Osteoblast (primary cell): ENCODE results near the gene ADCY2. TPM values are rescaled to one million over a fixed set of nuclear protein-coding genes. Genes with fewer than 3 reads are reported as not detected.

ENCODE experiments used
- DNase-seq: peaks from one replicate; pipeline ENCODE4 v3.0.0; 2011; ENCODE audit warnings: low spot score, mixed read lengths; ENCODE audit not compliant: insufficient read length; ENCODE audit errors: missing footprints
- H2AFZ ChIP-seq: 2 replicates; pipeline ENCODE4 v1.6.0; 2011; ENCODE audit warnings: mild to moderate bottlenecking, low read length
- H3K27ac ChIP-seq: 2 replicates; pipeline ENCODE4 v1.5.1; 2011; ENCODE audit warnings: mild to moderate bottlenecking, low read depth, low read length, moderate library complexity
- H3K27me3 ChIP-seq: 2 replicates; pipeline ENCODE4 v1.6.0; 2012; ENCODE audit warnings: mild to moderate bottlenecking, control low read depth, inconsistent platforms, low read length, moderate library complexity; ENCODE audit not compliant: insufficient read depth
- H3K36me3 ChIP-seq: 2 replicates; pipeline ENCODE4 v1.5.1; 2011; ENCODE audit warnings: mild to moderate bottlenecking, low read length, control low read depth, moderate library complexity; ENCODE audit not compliant: insufficient read depth
- H3K4me1 ChIP-seq: 2 replicates; pipeline ENCODE4 v1.5.1; 2011; ENCODE audit warnings: mild to moderate bottlenecking, low read length, control low read depth, moderate library complexity; ENCODE audit not compliant: insufficient read depth
- H3K4me2 ChIP-seq: 2 replicates; pipeline ENCODE4 v1.6.0; 2011; ENCODE audit warnings: mild to moderate bottlenecking, low read length; ENCODE audit not compliant: insufficient read depth
- H3K4me3 ChIP-seq: fragments of 200-600 bp; sonication (generic); 3 replicates; pipeline ENCODE4 v1.5.1; 2012; ENCODE audit warnings: mild to moderate bottlenecking, low read length, inconsistent platforms; ENCODE audit not compliant: insufficient read depth
- H3K79me2 ChIP-seq: 2 replicates; pipeline ENCODE4 v1.6.0; 2012; ENCODE audit warnings: mild to moderate bottlenecking, low read length, control low read depth, inconsistent platforms; ENCODE audit not compliant: insufficient read depth
- H3K9me3 ChIP-seq: 2 replicates; pipeline ENCODE4 v1.5.1; 2011; ENCODE audit warnings: low read depth, low read length, control low read depth
- H4K20me1 ChIP-seq: 2 replicates; pipeline ENCODE4 v1.6.0; 2012; ENCODE audit warnings: mild to moderate bottlenecking, low read length, control low read depth; ENCODE audit not compliant: insufficient read depth
- total RNA-seq: library from RNA; depleted of rRNA; stranded (reverse); fragments of >200 nt; gene quantifications from 2 replicates; pipeline ENCODE4 v1.2.3, GENCODE V29; 2012
- TF ChIP-seq, protein P1 (sequence below): IDR thresholded peaks from 2 replicates; pipeline ENCODE4 v1.5.1; 2011; ENCODE audit warnings: mild to moderate bottlenecking, low read depth, low read length, moderate library complexity; ENCODE audit errors: extremely low read depth

The ADCY2 gene
- total RNA-seq, 1 donor = under 0.01 TPM

GRCh38 chr5:7828269-7828668 lies 432.3 kb downstream of the ADCY2 start:
- no peaks in the 10 kb centered on the region for H4K20me1 ChIP-seq
- H2AFZ ChIP-seq = no peak overlapping the region
- H3K27ac ChIP-seq = no peak overlapping the region
- TF ChIP-seq, protein P1, sequence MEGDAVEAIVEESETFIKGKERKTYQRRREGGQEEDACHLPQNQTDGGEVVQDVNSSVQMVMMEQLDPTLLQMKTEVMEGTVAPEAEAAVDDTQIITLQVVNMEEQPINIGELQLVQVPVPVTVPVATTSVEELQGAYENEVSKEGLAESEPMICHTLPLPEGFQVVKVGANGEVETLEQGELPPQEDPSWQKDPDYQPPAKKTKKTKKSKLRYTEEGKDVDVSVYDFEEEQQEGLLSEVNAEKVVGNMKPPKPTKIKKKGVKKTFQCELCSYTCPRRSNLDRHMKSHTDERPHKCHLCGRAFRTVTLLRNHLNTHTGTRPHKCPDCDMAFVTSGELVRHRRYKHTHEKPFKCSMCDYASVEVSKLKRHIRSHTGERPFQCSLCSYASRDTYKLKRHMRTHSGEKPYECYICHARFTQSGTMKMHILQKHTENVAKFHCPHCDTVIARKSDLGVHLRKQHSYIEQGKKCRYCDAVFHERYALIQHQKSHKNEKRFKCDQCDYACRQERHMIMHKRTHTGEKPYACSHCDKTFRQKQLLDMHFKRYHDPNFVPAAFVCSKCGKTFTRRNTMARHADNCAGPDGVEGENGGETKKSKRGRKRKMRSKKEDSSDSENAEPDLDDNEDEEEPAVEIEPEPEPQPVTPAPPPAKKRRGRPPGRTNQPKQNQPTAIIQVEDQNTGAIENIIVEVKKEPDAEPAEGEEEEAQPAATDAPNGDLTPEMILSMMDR = no peak
- no peaks in the 10 kb centered on the region for H3K36me3 ChIP-seq
- no peak overlapping the region for H3K4me3 ChIP-seq
- no peaks in the 10 kb centered on the region for H3K79me2 ChIP-seq
- no peak for DNase-seq
- H3K4me1 ChIP-seq = no peaks in the 10 kb centered on the region
- no peak overlapping the region for H3K4me2 ChIP-seq
- H3K9me3 ChIP-seq = no peaks in the 10 kb centered on the region
- H3K27me3 ChIP-seq = no peaks in the 10 kb centered on the region

GRCh38 chr5:7834982-7835381 lies 439.0 kb downstream of the ADCY2 start:
- DNase-seq = no peak
- Histone ChIP-seq H3K27me3 (no peaks in the 10 kb centered on the region), H3K27ac (no peak overlapping the region), H3K4me3 (no peak overlapping the region), H3K4me1 (no peaks in the 10 kb centered on the region), H4K20me1 (no peaks in the 10 kb centered on the region), H3K79me2 (no peaks in the 10 kb centered on the region), H3K9me3 (no peaks in the 10 kb centered on the region), H3K36me3 (no peaks in the 10 kb centered on the region), H3K4me2 (no peak overlapping the region), H2AFZ (no peak overlapping the region)
- TF ChIP-seq, protein P1 = no peak

DNA sequence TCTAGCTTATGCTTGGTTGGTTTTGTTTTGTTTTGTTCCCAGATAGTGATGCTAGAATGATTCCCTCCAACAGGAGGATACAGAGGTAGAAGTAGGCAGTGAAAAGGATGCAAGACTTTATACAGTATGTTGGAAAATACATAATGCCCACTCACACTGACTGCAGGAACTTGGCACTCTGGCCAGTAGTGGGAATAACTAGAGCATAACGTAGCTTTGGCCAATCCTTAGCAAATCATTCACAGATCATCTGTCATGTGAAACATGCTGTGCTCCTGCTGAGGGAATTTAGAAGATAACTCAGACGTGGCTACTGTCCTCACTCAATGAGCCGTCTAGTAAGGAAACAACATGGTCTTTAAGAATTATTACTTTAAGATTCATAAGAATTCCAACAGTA lies 441.5 kb downstream of the ADCY2 start:
- DNase-seq = no peak
- TF ChIP-seq, protein P1 = no peak
- H3K4me1 ChIP-seq = no peaks in the 10 kb centered on the region
- no peaks in the 10 kb centered on the region for H3K27me3 ChIP-seq
- no peaks in the 10 kb centered on the region for H3K36me3 ChIP-seq
- no peaks in the 10 kb centered on the region for H4K20me1 ChIP-seq
- no peak overlapping the region for H3K4me3 ChIP-seq
- no peak overlapping the region for H2AFZ ChIP-seq
- no peaks in the 10 kb centered on the region for H3K79me2 ChIP-seq
- H3K9me3 ChIP-seq = no peaks in the 10 kb centered on the region
- H3K27ac ChIP-seq = no peak overlapping the region
- H3K4me2 ChIP-seq = no peak overlapping the region

GRCh38 chr5:7842531-7842930 lies 446.6 kb downstream of the ADCY2 start:
- Histone ChIP-seq H3K4me3 (no peak overlapping the region), H3K27ac (no peak overlapping the region), H2AFZ (no peak overlapping the region), H3K36me3 (no peaks in the 10 kb centered on the region), H3K9me3 (no peaks in the 10 kb centered on the region), H3K4me2 (no peak overlapping the region), H3K4me1 (no peaks in the 10 kb centered on the region), H4K20me1 (no peaks in the 10 kb centered on the region), H3K79me2 (no peaks in the 10 kb centered on the region), H3K27me3 (peaks cover 11% of the 10 kb centered on the region)
- TF ChIP-seq, protein P1 = no peak
- DNase-seq = no peak
